ENCODE measurements around the gene NDUFV2.

The NDUFV2 gene

GRCh38 chr18:9102508-9103375 lies at the start of gene NDUFV2:
Gene NDUFV2, plus strand, starts transcription at chr18:9102699. Its CDS starts 45 bp downstream, at chr18:9102744.
- Histone ChIP-seq H3K9me3 (ENCODE audit: insufficient read depth, low read depth, low read length) (no peaks in the 10 kb centered on the region), H3K4me1 (ENCODE audit: insufficient read depth, low read length) (peaks cover 42% of the 10 kb centered on the region), H3K27me3 (ENCODE audit: insufficient read depth, low read length) (no peaks in the 10 kb centered on the region), H3K9ac (ENCODE audit: low read depth, low read length) (peak within 1 kb of the TSS; percentile 97), H3K4me3 (ENCODE audit: low read length) (peak within 1 kb of the TSS; percentile 83), H3K36me3 (ENCODE audit: insufficient read depth, low read depth, low read length) (peaks cover 13% of the 10 kb centered on the region; the same call in 1 of the 2 replicates), H3K27ac (ENCODE audit: low read length) (peak within 1 kb of the TSS; percentile 82)

GRCh38 chr18:9053814-9054213 lies 48.7 kb upstream of the NDUFV2 start:
- Histone ChIP-seq H3K4me1 (ENCODE audit: insufficient read depth, low read length) (no peaks in the 10 kb centered on the region), H3K36me3 (ENCODE audit: insufficient read depth, low read depth, low read length) (no peaks in the 10 kb centered on the region), H3K9ac (ENCODE audit: low read depth, low read length) (no peak overlapping the region), H3K27ac (ENCODE audit: low read length) (no peak overlapping the region), H3K4me3 (ENCODE audit: low read length) (no peak overlapping the region), H3K27me3 (ENCODE audit: insufficient read depth, low read length) (no peaks in the 10 kb centered on the region), H3K9me3 (ENCODE audit: insufficient read depth, low read depth, low read length) (peaks cover 28% of the 10 kb centered on the region)

GRCh38 chr18:9055185-9055584 lies 47.3 kb upstream of the NDUFV2 start:
- no peak overlapping the region for H3K4me3 ChIP-seq (ENCODE audit: low read length)
- no peaks in the 10 kb centered on the region for H3K4me1 ChIP-seq (ENCODE audit: insufficient read depth, low read length)

GRCh38 chr18:9055626-9056025 lies 46.9 kb upstream of the NDUFV2 start:
- Histone ChIP-seq H3K9ac (ENCODE audit: low read depth, low read length) (no peak overlapping the region), H3K36me3 (ENCODE audit: insufficient read depth, low read depth, low read length) (no peaks in the 10 kb centered on the region), H3K4me1 (ENCODE audit: insufficient read depth, low read length) (no peaks in the 10 kb centered on the region), H3K27ac (ENCODE audit: low read length) (no peak overlapping the region), H3K27me3 (ENCODE audit: insufficient read depth, low read length) (no peaks in the 10 kb centered on the region), H3K9me3 (ENCODE audit: insufficient read depth, low read depth, low read length) (peaks cover 15% of the 10 kb centered on the region), H3K4me3 (ENCODE audit: low read length) (no peak overlapping the region)

More at GRCh38 chr18:9055185-9055584, 47.3 kb upstream of the NDUFV2 start:
- Histone ChIP-seq H3K36me3 (ENCODE audit: insufficient read depth, low read depth, low read length) (no peaks in the 10 kb centered on the region), H3K27ac (ENCODE audit: low read length) (no peak overlapping the region), H3K9me3 (ENCODE audit: insufficient read depth, low read depth, low read length) (peaks cover 19% of the 10 kb centered on the region), H3K27me3 (ENCODE audit: insufficient read depth, low read length) (no peaks in the 10 kb centered on the region), H3K9ac (ENCODE audit: low read depth, low read length) (no peak overlapping the region)

- Histone ChIP-seq H3K27ac (ENCODE audit: low read length) (no peak overlapping the region), H3K9ac (ENCODE audit: low read depth, low read length) (no peak overlapping the region), H3K36me3 (ENCODE audit: insufficient read depth, low read depth, low read length) (no peaks in the 10 kb centered on the region), H3K27me3 (ENCODE audit: insufficient read depth, low read length) (no peaks in the 10 kb centered on the region), H3K4me1 (ENCODE audit: insufficient read depth, low read length) (no peaks in the 10 kb centered on the region), H3K9me3 (ENCODE audit: insufficient read depth, low read depth, low read length) (peaks cover 2% of the 10 kb centered on the region; the same call in 1 of the 2 replicates), H3K4me3 (ENCODE audit: low read length) (no peak overlapping the region)
Observed at GRCh38 chr18:9057646-9058045, 44.9 kb upstream of the NDUFV2 start.

GRCh38 chr18:9058406-9058805 lies 44.1 kb upstream of the NDUFV2 start:
- Histone ChIP-seq H3K27me3 (ENCODE audit: insufficient read depth, low read length) (no peaks in the 10 kb centered on the region), H3K27ac (ENCODE audit: low read length) (no peak overlapping the region), H3K36me3 (ENCODE audit: insufficient read depth, low read depth, low read length) (no peaks in the 10 kb centered on the region), H3K4me1 (ENCODE audit: insufficient read depth, low read length) (no peaks in the 10 kb centered on the region), H3K9ac (ENCODE audit: low read depth, low read length) (no peak overlapping the region), H3K9me3 (ENCODE audit: insufficient read depth, low read depth, low read length) (no peaks in the 10 kb centered on the region), H3K4me3 (ENCODE audit: low read length) (no peak overlapping the region)

- no peaks in the 10 kb centered on the region for H3K9me3 ChIP-seq (ENCODE audit: insufficient read depth, low read depth, low read length)
- H3K27me3 ChIP-seq (ENCODE audit: insufficient read depth, low read length), result no peaks in the 10 kb centered on the region
- H3K27ac ChIP-seq (ENCODE audit: low read length), result no peak overlapping the region
- H3K36me3 ChIP-seq (ENCODE audit: insufficient read depth, low read depth, low read length), result no peaks in the 10 kb centered on the region
- H3K4me1 ChIP-seq (ENCODE audit: insufficient read depth, low read length), result no peaks in the 10 kb centered on the region
- no peak overlapping the region for H3K4me3 ChIP-seq (ENCODE audit: low read length)
- no peak overlapping the region for H3K9ac ChIP-seq (ENCODE audit: low read depth, low read length)
Observed at GRCh38 chr18:9062418-9062751, 40.1 kb upstream of the NDUFV2 start.

- H3K36me3 ChIP-seq (ENCODE audit: insufficient read depth, low read depth, low read length), result no peaks in the 10 kb centered on the region
- H3K27ac ChIP-seq (ENCODE audit: low read length), result no peak overlapping the region
- no peaks in the 10 kb centered on the region for H3K4me1 ChIP-seq (ENCODE audit: insufficient read depth, low read length)
- H3K9me3 ChIP-seq (ENCODE audit: insufficient read depth, low read depth, low read length), result no peaks in the 10 kb centered on the region
- H3K9ac ChIP-seq (ENCODE audit: low read depth, low read length), result no peak overlapping the region
- no peak overlapping the region for H3K4me3 ChIP-seq (ENCODE audit: low read length)
- no peaks in the 10 kb centered on the region for H3K27me3 ChIP-seq (ENCODE audit: insufficient read depth, low read length)
Observed at GRCh38 chr18:9065864-9066263, 36.6 kb upstream of the NDUFV2 start.

GRCh38 chr18:9066358-9066757 lies 36.1 kb upstream of the NDUFV2 start:
- Histone ChIP-seq H3K27ac (ENCODE audit: low read length) (no peak overlapping the region), H3K27me3 (ENCODE audit: insufficient read depth, low read length) (no peaks in the 10 kb centered on the region), H3K9ac (ENCODE audit: low read depth, low read length) (no peak overlapping the region), H3K36me3 (ENCODE audit: insufficient read depth, low read depth, low read length) (no peaks in the 10 kb centered on the region), H3K4me1 (ENCODE audit: insufficient read depth, low read length) (no peaks in the 10 kb centered on the region), H3K9me3 (ENCODE audit: insufficient read depth, low read depth, low read length) (no peaks in the 10 kb centered on the region), H3K4me3 (ENCODE audit: low read length) (no peak overlapping the region)

GRCh38 chr18:9066817-9067306 lies 35.6 kb upstream of the NDUFV2 start:
- no peak overlapping the region for H3K27ac ChIP-seq (ENCODE audit: low read length)
- no peaks in the 10 kb centered on the region for H3K9me3 ChIP-seq (ENCODE audit: insufficient read depth, low read depth, low read length)
- H3K9ac ChIP-seq (ENCODE audit: low read depth, low read length), result no peak overlapping the region
- H3K4me1 ChIP-seq (ENCODE audit: insufficient read depth, low read length), result no peaks in the 10 kb centered on the region
- H3K4me3 ChIP-seq (ENCODE audit: low read length), result no peak overlapping the region
- no peaks in the 10 kb centered on the region for H3K27me3 ChIP-seq (ENCODE audit: insufficient read depth, low read length)
- H3K36me3 ChIP-seq (ENCODE audit: insufficient read depth, low read depth, low read length), result no peaks in the 10 kb centered on the region

GRCh38 chr18:9067823-9068222 lies 34.7 kb upstream of the NDUFV2 start:
- no peak overlapping the region for H3K9ac ChIP-seq (ENCODE audit: low read depth, low read length)

GRCh38 chr18:9068346-9068745 lies 34.2 kb upstream of the NDUFV2 start:
- Histone ChIP-seq H3K4me3 (ENCODE audit: low read length) (no peak overlapping the region), H3K36me3 (ENCODE audit: insufficient read depth, low read depth, low read length) (no peaks in the 10 kb centered on the region), H3K27ac (ENCODE audit: low read length) (no peak overlapping the region), H3K9me3 (ENCODE audit: insufficient read depth, low read depth, low read length) (no peaks in the 10 kb centered on the region), H3K9ac (ENCODE audit: low read depth, low read length) (no peak overlapping the region), H3K27me3 (ENCODE audit: insufficient read depth, low read length) (no peaks in the 10 kb centered on the region), H3K4me1 (ENCODE audit: insufficient read depth, low read length) (no peaks in the 10 kb centered on the region)

More at GRCh38 chr18:9067823-9068222, 34.7 kb upstream of the NDUFV2 start:
- Histone ChIP-seq H3K36me3 (ENCODE audit: insufficient read depth, low read depth, low read length) (no peaks in the 10 kb centered on the region), H3K27ac (ENCODE audit: low read length) (no peak overlapping the region), H3K4me3 (ENCODE audit: low read length) (no peak overlapping the region), H3K9me3 (ENCODE audit: insufficient read depth, low read depth, low read length) (no peaks in the 10 kb centered on the region), H3K4me1 (ENCODE audit: insufficient read depth, low read length) (no peaks in the 10 kb centered on the region), H3K27me3 (ENCODE audit: insufficient read depth, low read length) (no peaks in the 10 kb centered on the region)

Measured in iPS-20b (cell line).